LNCaP clone FGC (cell line): ENCODE data around the gene LCLAT1.

Experiments
- DNase-seq: peaks from one replicate; pipeline ENCODE4 v3.0.0-alpha.2; 2011; ENCODE audit warnings: low read depth
- H3K4me3 ChIP-seq: 2 replicates; pipeline ENCODE4 v1.5.1; 2011; ENCODE audit warnings: mild to moderate bottlenecking, low read depth, low read length, control low read depth
- TF ChIP-seq, protein P1 (sequence below): IDR thresholded peaks from 2 replicates; pipeline ENCODE4 v1.5.1; 2012; ENCODE audit warnings: mild to moderate bottlenecking; ENCODE audit not compliant: control insufficient read depth, insufficient read depth; ENCODE audit errors: extremely low read depth

LCLAT1 gene

DNA sequence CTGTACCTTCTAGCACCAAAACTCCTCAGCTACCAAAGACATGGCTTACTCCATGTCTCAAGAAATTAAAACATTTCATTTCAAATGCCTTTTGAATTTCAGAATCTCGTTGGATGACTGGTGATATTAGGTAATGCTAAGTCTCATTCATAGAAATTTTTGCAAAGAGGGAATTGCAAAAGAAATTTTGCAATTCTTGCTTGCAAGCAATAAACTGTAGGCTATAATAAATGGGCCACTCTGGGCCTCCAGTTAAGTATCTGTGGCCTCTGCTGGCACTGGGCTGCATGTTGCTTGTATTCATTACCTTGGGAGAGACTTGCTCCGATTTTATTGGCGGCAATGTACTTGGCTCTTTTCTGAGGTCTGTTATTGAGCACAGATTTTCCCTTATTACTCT, 2.8 kb upstream of the LCLAT1 start:
- H3K4me3 ChIP-seq: no peak overlapping the region
- TF ChIP-seq, protein P1, sequence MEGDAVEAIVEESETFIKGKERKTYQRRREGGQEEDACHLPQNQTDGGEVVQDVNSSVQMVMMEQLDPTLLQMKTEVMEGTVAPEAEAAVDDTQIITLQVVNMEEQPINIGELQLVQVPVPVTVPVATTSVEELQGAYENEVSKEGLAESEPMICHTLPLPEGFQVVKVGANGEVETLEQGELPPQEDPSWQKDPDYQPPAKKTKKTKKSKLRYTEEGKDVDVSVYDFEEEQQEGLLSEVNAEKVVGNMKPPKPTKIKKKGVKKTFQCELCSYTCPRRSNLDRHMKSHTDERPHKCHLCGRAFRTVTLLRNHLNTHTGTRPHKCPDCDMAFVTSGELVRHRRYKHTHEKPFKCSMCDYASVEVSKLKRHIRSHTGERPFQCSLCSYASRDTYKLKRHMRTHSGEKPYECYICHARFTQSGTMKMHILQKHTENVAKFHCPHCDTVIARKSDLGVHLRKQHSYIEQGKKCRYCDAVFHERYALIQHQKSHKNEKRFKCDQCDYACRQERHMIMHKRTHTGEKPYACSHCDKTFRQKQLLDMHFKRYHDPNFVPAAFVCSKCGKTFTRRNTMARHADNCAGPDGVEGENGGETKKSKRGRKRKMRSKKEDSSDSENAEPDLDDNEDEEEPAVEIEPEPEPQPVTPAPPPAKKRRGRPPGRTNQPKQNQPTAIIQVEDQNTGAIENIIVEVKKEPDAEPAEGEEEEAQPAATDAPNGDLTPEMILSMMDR: no peak
- DNase-seq: no peak

DNA sequence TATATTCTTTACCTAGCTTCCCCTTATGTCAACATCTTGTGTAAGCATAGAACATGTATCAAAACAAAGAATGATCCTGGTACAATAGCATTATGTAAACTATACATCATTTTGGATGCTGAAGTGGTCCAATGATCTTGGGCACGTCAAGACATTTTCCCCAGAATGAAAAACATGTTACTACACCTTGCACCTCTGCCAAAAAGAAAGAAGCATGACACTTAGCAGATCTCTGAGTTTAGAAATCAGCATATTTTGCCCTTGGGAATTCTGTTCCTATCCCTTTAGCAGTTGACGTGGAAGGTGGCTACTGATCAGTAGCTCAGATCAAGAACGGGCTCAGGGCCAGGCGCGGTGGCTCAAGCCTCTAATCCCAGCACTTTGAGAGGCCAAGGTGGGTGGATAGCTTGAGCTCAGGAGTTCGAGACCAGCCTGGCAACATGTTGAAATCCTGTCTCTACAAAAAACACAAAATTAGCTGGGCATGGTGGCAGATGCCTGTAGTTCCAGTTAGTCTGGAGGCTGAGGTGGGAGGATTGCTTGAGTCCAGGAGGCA, 1.7 kb upstream of the LCLAT1 start:
- TF ChIP-seq, protein P1: no peak
- no peak for DNase-seq
- H3K4me3 ChIP-seq: no peak overlapping the region

DNA sequence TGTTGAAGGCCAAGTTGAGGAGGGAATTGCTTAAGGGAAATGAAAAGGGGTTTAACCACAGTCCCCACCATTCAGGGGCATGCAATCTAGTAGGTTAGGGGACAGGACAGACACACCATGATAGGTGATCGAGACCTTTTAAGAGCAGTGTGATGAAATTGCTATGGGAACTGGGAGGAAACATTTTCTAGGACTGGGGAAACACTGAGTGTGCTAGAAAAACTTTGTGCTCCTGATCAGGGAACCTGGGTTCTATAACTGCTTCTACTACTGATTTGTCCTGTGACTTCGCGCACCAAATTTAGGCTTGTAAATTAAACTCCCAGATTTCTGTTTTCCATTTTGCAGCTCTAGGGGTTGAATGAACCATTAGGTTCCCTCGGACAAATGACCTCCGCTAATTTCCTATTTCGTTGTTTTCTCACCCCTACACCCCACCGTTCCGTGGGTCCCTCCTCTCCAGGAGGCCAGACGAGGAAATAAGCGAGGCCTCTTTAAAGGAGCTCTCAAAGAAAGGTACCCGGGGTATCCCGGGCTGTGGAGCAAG, 371 bp upstream of the LCLAT1 start:
- no peak for DNase-seq
- TF ChIP-seq, protein P1: no peak
- H3K4me3 ChIP-seq: peak overlapping the region; percentile 90

DNA sequence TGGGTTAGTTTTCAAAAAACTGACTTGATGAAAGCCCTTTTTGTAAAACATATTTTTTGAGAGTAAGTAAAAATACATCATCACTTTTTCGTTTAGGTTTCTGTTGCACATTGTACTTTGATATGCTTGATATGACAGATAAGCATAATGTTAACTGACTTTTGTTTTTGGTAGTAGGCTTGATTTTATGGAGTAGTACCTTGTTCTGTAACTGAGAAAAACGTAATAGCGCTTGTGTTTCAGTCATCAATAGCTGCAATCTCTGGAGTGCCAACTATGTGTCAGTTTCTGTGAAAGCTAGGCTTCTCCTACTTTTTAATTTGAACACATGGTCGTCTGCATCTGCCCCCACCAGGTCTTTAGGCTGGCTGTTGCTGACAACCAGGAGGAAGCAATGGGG, 1.3 kb downstream of the LCLAT1 start:
- H3K4me3 ChIP-seq: peak overlapping the region; percentile 90
- TF ChIP-seq, protein P1: no peak
- DNase-seq: no peak

DNA sequence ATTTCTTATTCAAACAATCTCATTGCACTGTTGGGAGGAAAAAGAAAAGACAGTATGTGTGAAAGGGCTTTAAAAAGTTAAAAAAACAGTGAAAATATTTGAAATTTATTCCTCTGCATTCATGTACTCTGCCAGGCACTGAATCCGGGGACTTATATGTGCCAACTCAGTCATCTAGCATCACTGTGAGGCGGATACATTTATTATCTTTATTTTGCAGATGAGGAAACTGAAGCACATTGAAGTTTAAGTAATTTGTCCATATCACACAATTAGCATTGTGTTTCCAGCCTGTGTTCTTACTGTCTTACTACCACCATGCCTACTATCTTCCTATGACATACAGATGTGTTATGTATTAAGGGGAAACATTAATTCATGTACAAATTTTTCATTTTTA, 1.8 kb downstream of the LCLAT1 start:
- no peak for DNase-seq
- TF ChIP-seq, protein P1: no peak
- no peak overlapping the region for H3K4me3 ChIP-seq

DNA sequence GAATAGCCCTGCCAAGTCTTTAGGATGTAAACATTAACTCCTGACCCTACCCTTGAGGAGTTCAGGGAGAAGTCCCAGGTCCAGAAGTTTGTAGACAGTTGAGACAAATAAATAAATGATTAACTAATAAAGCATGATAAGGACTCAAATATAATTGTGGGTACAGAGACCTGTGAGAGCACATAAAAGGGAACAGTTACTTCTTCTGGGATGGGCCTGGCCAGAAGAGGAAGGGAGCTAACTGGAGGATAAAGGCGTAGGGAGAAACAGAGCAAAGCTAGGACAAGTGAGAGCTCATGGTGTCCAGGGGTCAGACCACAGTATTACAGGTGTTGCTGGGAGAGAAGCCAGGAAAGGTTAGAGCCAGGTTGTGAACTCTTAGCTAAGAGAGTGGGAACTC, 3.0 kb downstream of the LCLAT1 start:
- TF ChIP-seq, protein P1: no peak
- peak; percentile 75 for DNase-seq
- no peak overlapping the region for H3K4me3 ChIP-seq

DNA sequence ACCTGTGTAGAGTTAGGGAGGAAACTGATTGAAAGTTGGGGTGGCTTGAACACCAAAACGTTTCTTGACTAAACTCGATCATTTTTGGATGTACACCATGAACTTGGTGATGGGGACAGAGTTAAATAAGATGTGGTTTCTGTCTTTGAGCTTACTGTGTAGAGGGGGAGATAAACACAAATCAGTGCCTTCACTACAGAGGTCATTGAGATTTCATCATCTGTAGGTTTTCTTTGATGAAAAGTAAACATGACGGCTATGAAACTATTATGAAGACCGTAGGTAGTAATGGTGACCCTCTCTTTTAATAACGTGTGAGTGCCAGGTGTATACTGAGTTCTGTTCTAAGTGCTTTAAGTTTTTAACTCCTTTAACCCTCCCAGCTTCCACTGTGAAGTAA, 6.5 kb downstream of the LCLAT1 start:
- TF ChIP-seq, protein P1: no peak
- DNase-seq: no peak
- H3K4me3 ChIP-seq: no peak overlapping the region
